GM10266 (cell line): ENCODE results near the gene RPL39L.

Experiments
- DNase-seq: peaks from one replicate; pipeline ENCODE4 v3.0.0; 2012; ENCODE audit errors: extremely low spot score
- TF ChIP-seq, protein P1 (sequence below): IDR thresholded peaks from 2 replicates; pipeline ENCODE4 v1.5.1; 2012; ENCODE audit warnings: mild to moderate bottlenecking, low read depth; ENCODE audit not compliant: control insufficient read depth, insufficient read depth; ENCODE audit errors: missing control alignments

RPL39L gene

DNA sequence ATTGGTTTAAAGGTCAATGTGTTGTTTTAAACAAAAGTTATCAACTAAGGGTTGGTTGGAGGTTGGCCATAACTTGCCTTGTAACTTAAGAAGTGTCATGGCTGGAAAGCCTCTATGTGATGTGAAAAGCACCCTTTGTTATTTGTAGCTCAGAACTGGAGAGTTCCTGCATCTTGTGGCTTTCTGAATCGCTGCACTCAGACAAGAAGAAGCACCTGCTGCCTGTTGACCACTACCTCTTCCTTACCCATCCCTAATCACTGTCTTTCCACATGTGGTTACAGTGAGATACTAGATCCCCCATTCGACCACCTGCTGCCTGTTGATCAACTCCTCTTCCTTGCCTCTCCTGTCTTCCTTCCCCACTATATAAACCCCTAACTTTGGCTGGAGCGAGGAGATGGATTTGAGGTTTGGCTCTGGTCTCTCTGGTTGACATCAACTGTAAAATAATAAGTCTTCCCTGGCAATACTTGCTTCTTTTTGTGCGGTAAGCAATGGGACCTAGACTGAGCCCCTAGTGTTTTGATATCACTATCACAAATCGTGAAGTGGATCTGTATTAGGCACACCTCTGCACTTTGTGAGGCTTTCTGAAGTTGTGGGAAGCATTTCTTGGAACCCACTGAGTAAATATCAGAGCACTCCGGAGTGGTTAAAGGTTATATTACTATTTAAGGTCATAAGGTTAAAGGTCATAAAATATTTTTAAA lies 13.8 kb downstream of the RPL39L start:
- DNase-seq = no peak
- TF ChIP-seq, protein P1, sequence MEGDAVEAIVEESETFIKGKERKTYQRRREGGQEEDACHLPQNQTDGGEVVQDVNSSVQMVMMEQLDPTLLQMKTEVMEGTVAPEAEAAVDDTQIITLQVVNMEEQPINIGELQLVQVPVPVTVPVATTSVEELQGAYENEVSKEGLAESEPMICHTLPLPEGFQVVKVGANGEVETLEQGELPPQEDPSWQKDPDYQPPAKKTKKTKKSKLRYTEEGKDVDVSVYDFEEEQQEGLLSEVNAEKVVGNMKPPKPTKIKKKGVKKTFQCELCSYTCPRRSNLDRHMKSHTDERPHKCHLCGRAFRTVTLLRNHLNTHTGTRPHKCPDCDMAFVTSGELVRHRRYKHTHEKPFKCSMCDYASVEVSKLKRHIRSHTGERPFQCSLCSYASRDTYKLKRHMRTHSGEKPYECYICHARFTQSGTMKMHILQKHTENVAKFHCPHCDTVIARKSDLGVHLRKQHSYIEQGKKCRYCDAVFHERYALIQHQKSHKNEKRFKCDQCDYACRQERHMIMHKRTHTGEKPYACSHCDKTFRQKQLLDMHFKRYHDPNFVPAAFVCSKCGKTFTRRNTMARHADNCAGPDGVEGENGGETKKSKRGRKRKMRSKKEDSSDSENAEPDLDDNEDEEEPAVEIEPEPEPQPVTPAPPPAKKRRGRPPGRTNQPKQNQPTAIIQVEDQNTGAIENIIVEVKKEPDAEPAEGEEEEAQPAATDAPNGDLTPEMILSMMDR = no peak

GRCh38 chr3:187122261-187122660 lies 17.0 kb downstream of the RPL39L start:
- TF ChIP-seq, protein P1 = no peak
- DNase-seq = no peak

- DNase-seq = no peak
Measured at GRCh38 chr3:187120326-187120725, 19.0 kb downstream of the RPL39L start.

GRCh38 chr3:187114511-187114910 lies 24.8 kb downstream of the RPL39L start:
- no peak for DNase-seq
- TF ChIP-seq, protein P1 = no peak

More at GRCh38 chr3:187120326-187120725, 19.0 kb downstream of the RPL39L start:
- TF ChIP-seq, protein P1 = no peak

DNA sequence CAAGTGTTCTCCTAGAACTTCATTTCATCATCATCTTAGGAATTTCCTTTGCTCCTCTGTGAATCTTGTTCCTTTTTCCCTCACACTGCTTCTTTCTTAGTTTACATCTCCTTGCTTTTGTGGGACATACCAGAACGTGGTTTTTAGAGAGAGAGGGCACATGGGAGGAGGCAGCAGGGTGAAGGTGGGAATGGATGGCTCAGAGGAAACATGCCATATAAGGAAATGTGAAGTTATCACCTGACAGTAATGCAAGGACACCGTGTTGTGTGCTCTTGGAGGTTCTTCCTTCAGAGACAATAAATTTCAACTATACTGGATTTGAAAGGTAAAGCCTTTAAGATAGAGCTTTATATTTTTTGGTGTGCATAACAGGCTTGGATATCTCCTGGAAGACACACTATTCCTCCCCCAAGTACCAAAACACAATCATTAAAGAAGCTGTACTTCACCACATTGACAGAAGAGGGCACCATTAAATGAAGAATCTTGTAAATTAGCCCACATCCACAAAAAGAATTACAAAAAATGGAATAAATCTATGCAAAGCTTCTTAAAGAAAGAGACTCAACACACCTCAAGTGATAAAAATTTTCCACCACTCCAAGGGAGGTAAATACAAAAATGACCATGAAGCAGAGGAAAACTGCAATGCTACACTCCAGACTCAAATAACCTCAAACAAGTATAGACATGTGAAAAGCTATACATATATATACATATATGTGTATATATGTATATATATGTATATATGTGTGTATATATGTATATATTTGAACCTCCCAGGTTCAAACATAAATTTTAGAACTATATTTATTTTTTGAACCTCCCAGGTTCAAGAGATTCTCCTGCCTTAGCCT lies 26.1 kb downstream of the RPL39L start:
- peak; percentile 34 for DNase-seq
- TF ChIP-seq, protein P1 = peak; percentile 78

DNA sequence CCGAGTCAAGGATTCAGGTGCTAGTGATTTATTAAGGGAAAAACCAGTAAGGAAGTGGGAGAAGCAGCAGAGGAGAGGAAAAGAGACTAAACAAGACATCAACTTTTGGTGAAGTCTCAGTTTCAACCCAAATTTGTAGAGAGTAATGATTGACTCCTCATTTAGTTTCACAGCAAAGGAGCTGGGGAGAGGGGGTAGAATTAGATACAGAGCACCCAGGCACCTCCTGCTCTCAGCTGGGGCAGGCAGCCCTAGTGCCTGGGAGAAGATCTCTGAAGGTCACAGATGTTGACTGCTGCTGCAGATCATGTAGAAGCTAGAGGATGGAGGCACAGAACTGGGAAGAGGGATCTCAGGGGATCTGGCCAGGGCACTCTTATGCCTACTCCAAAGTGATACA lies 29.1 kb downstream of the RPL39L start:
- no peak for DNase-seq
- TF ChIP-seq, protein P1 = no peak

GRCh38 chr3:187107989-187108388 lies 31.3 kb downstream of the RPL39L start:
- DNase-seq = no peak
- TF ChIP-seq, protein P1 = no peak
